Right lobe of liver (tissue), 4 donors: ENCODE data around the gene RELA.

Experiments
- CTCF ChIP-seq, 4 donors: fragments of 200-600 bp in 3 of 4; fragments of 450-650 bp in 1 of 4; IDR thresholded peaks; one replicate each; pipeline versions ENCODE4 v1.5.1 to v1.8.0; 2016 to 2022; ENCODE audit warnings: antibody characterized with exemption in 4 of 4, mild to moderate bottlenecking in 2 of 4
- POLR2A ChIP-seq: fragments of 450-650 bp; IDR thresholded peaks from one replicate; pipeline ENCODE4 v1.6.1; 2017; ENCODE audit warnings: antibody characterized with exemption, mild to moderate bottlenecking
- donor health status: DM: no; HTN: no; CAD: no.
- donor health status: DM: no; HTN: no; CAD: no.
- donor health status: DM: no; HTN: yes; CAD: no.

DNA sequence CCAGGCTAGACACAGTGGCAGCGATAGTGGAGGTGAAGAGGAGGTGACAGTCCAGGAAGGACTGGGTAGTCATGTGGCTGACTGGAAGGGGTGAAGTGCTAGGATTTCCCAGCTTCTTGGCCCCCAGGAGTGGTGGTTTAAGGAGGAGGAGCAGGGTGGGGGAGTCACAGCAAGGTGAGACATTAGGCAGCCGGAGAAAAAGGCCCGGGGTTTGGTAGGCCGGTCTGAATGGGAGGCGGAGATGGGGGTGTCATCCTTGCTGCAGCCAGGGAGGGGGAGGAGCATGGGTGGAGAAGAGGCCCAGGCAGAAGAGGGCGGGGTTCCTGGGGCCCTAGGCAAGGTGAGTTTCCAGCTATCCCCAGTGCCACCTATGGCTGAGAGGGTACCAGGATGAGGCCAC lies 18.7 kb downstream of the RELA start:
- no peak for TF ChIP-seq CTCF (IDR thresholded peaks at IDR 0.05)
- TF ChIP-seq POLR2A = no peak
